Smooth muscle cell (in vitro differentiated cells): ENCODE data around the gene FKBP15. TPM values are rescaled to one million over a fixed set of nuclear protein-coding genes. Genes with fewer than 3 reads are reported as not detected.
"Not testable (repeated sequence)": the region's sequence is repeated elsewhere in the genome, so short reads cannot be mapped to it uniquely, and the experiment has no call there.

Source experiments
- DNase-seq: peaks from one replicate; lab custom pipeline; 2025; ENCODE audit not compliant: unreplicated experiment; lab: John Stamatoyannopoulos, UW
- H2AFZ ChIP-seq: fragments of 200-600 bp; sonication (generic); 2 replicates; pipeline ENCODE4 v1.6.0; 2016; ENCODE audit warnings: antibody characterized with exemption, low read depth, mild to moderate bottlenecking
- H3F3A ChIP-seq: fragments of 200-600 bp; sonication (generic); 2 replicates; pipeline ENCODE4 v1.6.0; 2017; ENCODE audit warnings: antibody characterized with exemption, low read depth
- H3K27ac ChIP-seq: fragments of 200-600 bp; sonication (generic); 2 replicates; pipeline ENCODE4 v1.5.1; 2016; ENCODE audit warnings: low read depth, mild to moderate bottlenecking
- H3K27me3 ChIP-seq: fragments of 200-600 bp; sonication (generic); 2 replicates; pipeline ENCODE4 v1.6.1; 2016; ENCODE audit warnings: low read depth, mild to moderate bottlenecking
- H3K36me3 ChIP-seq: fragments of 200-600 bp; sonication (generic); 2 replicates; pipeline ENCODE4 v1.5.1; 2016; ENCODE audit warnings: low read depth
- H3K4me1 ChIP-seq: fragments of 200-600 bp; sonication (generic); 2 replicates; pipeline ENCODE4 v1.5.1; 2016; ENCODE audit warnings: low read depth
- H3K4me2 ChIP-seq: fragments of 200-600 bp; sonication (generic); 2 replicates; pipeline ENCODE4 v1.6.0; 2016; ENCODE audit warnings: mild to moderate bottlenecking
- H3K4me3 ChIP-seq: fragments of 200-600 bp; sonication (generic); 2 replicates; pipeline ENCODE4 v1.5.1; 2016; ENCODE audit warnings: mild to moderate bottlenecking
- H3K79me2 ChIP-seq: fragments of 200-600 bp; sonication (generic); 2 replicates; pipeline ENCODE4 v1.6.0; 2016; ENCODE audit warnings: low read depth, mild to moderate bottlenecking
- H3K9ac ChIP-seq: fragments of 200-600 bp; sonication (generic); 2 replicates; pipeline ENCODE4 v1.6.0; 2016; ENCODE audit warnings: low read depth
- H3K9me3 ChIP-seq: fragments of 200-600 bp; sonication (generic); replicated peaks from 2 replicates; pipeline ENCODE4 v1.5.1; 2016; ENCODE audit warnings: low read depth
- H4K20me1 ChIP-seq: fragments of 200-600 bp; sonication (generic); 2 replicates; pipeline ENCODE4 v1.6.0; 2016; ENCODE audit warnings: low read depth
- CTCF ChIP-seq: fragments of 200-600 bp; sonication (generic); IDR thresholded peaks from 2 replicates; pipeline ENCODE4 v1.5.1; 2017; ENCODE audit warnings: borderline replicate concordance, mild to moderate bottlenecking, antibody characterized with exemption; ENCODE audit not compliant: insufficient read depth, poor library complexity, severe bottlenecking
- WGBS: methylation state at CpG from one replicate; pipeline ENCODE4 v1.1.7; 2016; ENCODE audit warnings: low lambda C conversion rate; 5-methylcytosine and 5-hydroxymethylcytosine counted together
- polyA plus RNA-seq: library from polyadenylated mRNA; unstranded; fragments of >200 nt; fragmentation: Nextera tagmentation; extraction: Ambion mirVana; gene quantifications from 2 replicates; pipeline ENCODE4 v1.2.1, GENCODE V29; 2016
- total RNA-seq: library from RNA; depleted of rRNA; stranded (reverse); fragments of >200 nt; gene quantifications from 2 replicates; pipeline ENCODE4 v1.2.3, GENCODE V29; 2014

FKBP15 gene
- total and polyA plus RNA-seq, 2 experiments from 2014 or later: 13.0 to 27.9 TPM

DNA sequence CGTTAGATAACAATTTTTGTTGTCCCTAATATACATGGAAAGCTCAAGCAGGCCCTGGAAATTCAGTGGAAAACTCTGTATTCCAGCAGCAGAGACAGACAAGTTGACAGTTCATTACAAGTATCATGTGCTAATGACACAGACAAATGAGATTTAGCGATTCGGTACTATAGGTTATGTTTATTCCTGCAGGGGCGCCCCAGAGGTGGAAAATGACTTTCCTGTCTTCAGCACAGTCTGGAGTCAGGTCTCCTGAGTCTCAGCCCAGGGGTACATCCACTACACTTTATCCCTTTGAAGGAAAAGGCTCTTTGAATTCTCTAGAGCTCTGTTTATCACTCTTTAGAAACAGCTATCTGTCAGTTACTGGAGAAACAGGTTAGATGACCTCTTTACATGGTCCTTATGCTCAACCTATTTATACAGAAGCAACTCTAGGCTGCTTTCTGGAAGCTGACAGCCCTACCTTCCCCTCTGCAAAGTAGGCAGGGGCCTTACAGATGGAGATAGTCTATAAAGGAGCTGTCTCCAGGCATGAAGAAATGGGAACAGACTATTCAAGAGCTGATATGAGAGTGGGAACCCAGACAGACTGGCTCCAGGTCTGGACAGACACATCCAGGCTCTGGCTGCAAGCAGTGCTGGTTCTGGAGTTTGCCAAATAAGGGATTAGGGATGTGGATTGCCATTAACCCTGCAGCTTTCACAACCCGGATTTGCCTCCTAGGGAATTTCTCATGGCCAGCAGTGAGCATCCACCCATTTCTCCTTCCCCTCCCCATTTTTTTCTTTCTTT, 77.4 kb downstream of the FKBP15 start:
- no peaks in the 10 kb centered on the region for H3K36me3 ChIP-seq
- no peak for TF ChIP-seq CTCF
- DNase-seq: no peak
- H3K4me3 ChIP-seq: no peak overlapping the region
- 78% methylated on average over 5 of the region's 5 CpGs for WGBS
- H4K20me1 ChIP-seq: no peaks in the 10 kb centered on the region
- H3K4me1 ChIP-seq: no peaks in the 10 kb centered on the region
- no peaks in the 10 kb centered on the region for H3K79me2 ChIP-seq
- H3K4me2 ChIP-seq: no peak overlapping the region
- peaks cover 4% of the 10 kb centered on the region for H3K27me3 ChIP-seq
- H2AFZ ChIP-seq: no peak overlapping the region
- no peaks in the 10 kb centered on the region for H3K9me3 ChIP-seq
- no peak overlapping the region for H3K27ac ChIP-seq
- no peaks in the 10 kb centered on the region for H3F3A ChIP-seq
- H3K9ac ChIP-seq: no peak overlapping the region

GRCh38 chr9:113140896-113141295, 80.2 kb downstream of the FKBP15 start:
- H3K36me3 ChIP-seq, H4K20me1 ChIP-seq, H3K4me3 ChIP-seq, H3K79me2 ChIP-seq, H3K9me3 ChIP-seq, H3K4me2 ChIP-seq, DNase-seq, H3K4me1 ChIP-seq, H2AFZ ChIP-seq, H3F3A ChIP-seq, H3K27ac ChIP-seq, H3K27me3 ChIP-seq, H3K9ac ChIP-seq: not testable (repeated sequence)
- 87% methylated on average over 9 of the region's 9 CpGs for WGBS

DNA sequence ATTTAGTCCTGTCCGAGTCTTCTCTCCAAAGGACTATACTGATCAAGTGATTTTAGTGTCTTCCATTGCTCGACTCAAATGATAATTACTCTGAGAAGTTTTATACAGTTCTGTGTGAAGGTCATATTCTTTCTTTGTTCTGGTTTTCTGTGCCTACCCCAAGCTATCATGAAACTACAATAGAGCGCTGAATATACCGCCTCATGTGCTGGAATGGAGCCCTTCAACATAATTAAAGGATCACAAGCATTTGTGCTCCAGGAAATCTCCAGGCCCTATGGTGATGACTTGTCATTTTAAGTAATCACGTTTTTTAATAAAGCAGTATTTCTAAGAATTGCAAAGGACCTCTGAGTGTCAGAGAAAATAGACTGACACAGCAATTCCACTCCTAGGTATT, 81.1 kb downstream of the FKBP15 start:
- H3K27me3 ChIP-seq: no peaks in the 10 kb centered on the region
- no peak overlapping the region for H2AFZ ChIP-seq
- no peak for TF ChIP-seq CTCF
- no peak overlapping the region for H3K9ac ChIP-seq
- H3K4me3 ChIP-seq: no peak overlapping the region
- 70% methylated on average over 5 of the region's 5 CpGs for WGBS
- no peaks in the 10 kb centered on the region for H4K20me1 ChIP-seq
- no peaks in the 10 kb centered on the region for H3K4me1 ChIP-seq
- no peak overlapping the region for H3K4me2 ChIP-seq
- H3F3A ChIP-seq: no peaks in the 10 kb centered on the region
- no peaks in the 10 kb centered on the region for H3K9me3 ChIP-seq
- DNase-seq: no peak
- H3K27ac ChIP-seq: no peak overlapping the region
- no peaks in the 10 kb centered on the region for H3K79me2 ChIP-seq
- H3K36me3 ChIP-seq: no peaks in the 10 kb centered on the region

DNA sequence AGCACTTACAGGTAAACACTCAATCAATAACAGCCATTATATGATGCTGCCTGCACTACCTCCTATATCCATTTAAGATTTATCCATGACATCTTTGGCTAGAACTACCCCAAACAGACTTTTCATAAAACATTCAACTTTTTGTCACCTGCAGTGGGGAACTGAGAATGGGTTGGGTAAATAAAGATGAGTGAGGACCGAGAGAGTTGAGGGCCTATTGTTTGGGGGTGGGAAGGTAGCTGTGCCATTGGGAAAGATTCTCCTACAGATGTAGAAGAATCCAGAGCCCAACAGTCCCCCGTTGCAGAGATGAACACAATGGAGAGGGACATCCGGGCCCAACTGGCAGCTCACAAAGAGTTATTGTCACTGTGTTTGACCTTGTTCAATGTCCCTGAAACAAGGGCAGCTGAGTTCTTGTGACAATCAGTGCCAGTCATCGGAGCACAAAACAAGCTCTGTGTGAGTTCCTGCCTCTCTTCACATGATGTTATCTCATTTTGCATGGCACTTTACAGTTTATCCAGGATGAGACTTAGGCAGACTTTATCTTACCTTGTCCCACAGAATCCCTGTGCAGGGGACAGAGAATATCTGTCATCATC, 81.8 kb downstream of the FKBP15 start:
- H3K4me1 ChIP-seq: no peaks in the 10 kb centered on the region
- no peaks in the 10 kb centered on the region for H3F3A ChIP-seq
- no peak overlapping the region for H3K27ac ChIP-seq
- H3K79me2 ChIP-seq: no peaks in the 10 kb centered on the region
- no peaks in the 10 kb centered on the region for H4K20me1 ChIP-seq
- no peak for TF ChIP-seq CTCF
- no peak for DNase-seq
- no peak overlapping the region for H3K4me2 ChIP-seq
- H3K9me3 ChIP-seq: no peaks in the 10 kb centered on the region
- H3K36me3 ChIP-seq: no peaks in the 10 kb centered on the region
- H2AFZ ChIP-seq: no peak overlapping the region
- 88% methylated on average over 4 of the region's 4 CpGs for WGBS
- H3K4me3 ChIP-seq: no peak overlapping the region
- no peak overlapping the region for H3K9ac ChIP-seq
- no peaks in the 10 kb centered on the region for H3K27me3 ChIP-seq
